ENCODE measurements around the gene KCNIP2.

Gene KCNIP2

DNA sequence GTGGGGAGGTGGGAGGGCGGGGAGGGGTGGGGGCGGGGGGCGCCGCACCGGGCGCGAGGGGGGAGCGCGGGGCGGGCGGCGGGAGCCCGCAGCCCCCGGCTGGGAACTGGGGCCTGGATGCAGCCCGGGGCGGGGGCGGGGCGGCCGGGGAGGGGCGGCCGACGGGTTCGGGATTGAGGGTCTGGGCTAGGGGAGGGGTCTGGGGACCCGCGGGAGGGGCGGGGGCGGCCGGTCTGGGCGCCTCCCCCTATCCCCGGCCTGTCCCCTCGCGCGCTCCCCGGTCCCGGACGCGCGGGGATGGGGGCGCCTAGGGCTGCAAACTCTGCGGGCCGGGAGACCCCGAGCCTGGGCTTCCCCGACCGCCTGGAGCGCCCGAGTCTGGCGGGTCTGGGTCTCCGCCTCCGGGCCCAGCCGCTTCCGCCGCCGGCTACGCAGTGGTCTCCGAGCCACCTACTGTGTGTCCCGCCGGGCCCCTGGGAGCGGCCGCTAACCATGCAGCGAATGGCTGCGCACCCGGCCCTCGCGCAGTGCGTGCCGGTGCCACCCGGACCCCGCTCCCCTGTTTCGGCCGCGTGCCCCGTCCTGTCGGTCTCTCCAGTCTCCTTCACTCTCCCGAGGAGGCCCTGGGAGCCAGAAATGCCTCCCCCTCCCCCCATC is 67.3 kb downstream of the KCNIP2 start:
- Histone ChIP-seq H3K27me3 (ENCODE audit: insufficient read depth, insufficient read length) (peaks cover 66% of the 10 kb centered on the region), H3K4me3 (ENCODE audit: insufficient read length, low read depth) (no peak overlapping the region), H3K9me3 (ENCODE audit: insufficient read depth, low read length) (peaks cover 8% of the 10 kb centered on the region; the same call in 1 of the 2 replicates), H3K4me1 (ENCODE audit: insufficient read depth, insufficient read length) (peaks cover 14% of the 10 kb centered on the region), H3K36me3 (ENCODE audit: insufficient read depth, insufficient read length, low read length) (peaks cover 13% of the 10 kb centered on the region), H3K9ac (ENCODE audit: insufficient read length, low read depth) (peak overlapping the region; percentile 42)
- TF ChIP-seq SUZ12 (IDR thresholded peaks at IDR 0.05; ENCODE audit: extremely low read depth, insufficient read depth, insufficient read length): no peak
- TF ChIP-seq ZNF274 (IDR thresholded peaks at IDR 0.05; ENCODE audit: low read depth, low read length): no peak
- TF ChIP-seq YY1 (IDR thresholded peaks at IDR 0.05; ENCODE audit: insufficient read depth, insufficient read length): no peak
- no peak for DNase-seq (ENCODE audit: low read depth, low spot score)
